Transverse colon (tissue), 4 donors: Measurements from ENCODE around the gene ARAP2. TPM values are rescaled to one million over a fixed set of nuclear protein-coding genes. Genes with fewer than 3 reads are reported as not detected.

Experiments
- DNase-seq: peaks from one replicate; pipeline ENCODE4 v3.0.0-alpha.2; 2019
- H3K27ac ChIP-seq, 4 donors: fragments of 200-600 bp; sonication (generic); 2 replicates each; pipeline ENCODE4 v1.5.1; 2016 to 2018; ENCODE audit warnings: inconsistent platforms in 4 of 4
- H3K27me3 ChIP-seq: fragments of 200-600 bp; sonication (generic); 2 replicates; pipeline ENCODE4 v1.5.1; 2017; ENCODE audit warnings: inconsistent platforms
- H3K36me3 ChIP-seq, 4 donors: fragments of 200-600 bp; sonication (generic); 2 replicates each; pipeline ENCODE4 v1.5.1; 2017 to 2019; ENCODE audit warnings: inconsistent platforms in 4 of 4
- H3K4me1 ChIP-seq, 4 donors: fragments of 200-600 bp; sonication (generic); 2 replicates each; pipeline ENCODE4 v1.5.1; 2017 to 2020; ENCODE audit warnings: inconsistent platforms in 4 of 4
- H3K4me3 ChIP-seq, 4 donors: fragments of 200-600 bp; sonication (generic); 1 replicate in 1 of 4; 2 replicates in 3 of 4; pipeline versions ENCODE4 v1.5.1 to v1.6.1; 2017 to 2019; ENCODE audit warnings: inconsistent platforms in 4 of 4
- H3K9me3 ChIP-seq, 2 donors: fragments of 200-600 bp; sonication (generic); 2 replicates each; pipeline ENCODE4 v1.5.1; 2017 to 2019; ENCODE audit warnings: inconsistent platforms in 2 of 2
- CTCF ChIP-seq, 5 experiments: fragments of 200-600 bp in 3 of 5; fragments of 450-650 bp in 2 of 5; sonication (generic) in 3 of 5; IDR thresholded peaks; 1 replicate in 2 of 5; 2 replicates in 3 of 5; pipeline ENCODE4 v1.5.1; 2016 to 2017; ENCODE audit warnings: antibody characterized with exemption in 5 of 5, inconsistent platforms in 3 of 5, mild to moderate bottlenecking in 2 of 5, moderate library complexity in 1 of 5
- EP300 ChIP-seq: sonication (generic); formaldehyde crosslinking; IDR thresholded peaks from one replicate; pipeline ENCODE4 v1.6.1; 2017; ENCODE audit warnings: antibody characterized with exemption, low read depth
- POLR2A ChIP-seq: fragments of 450-650 bp; IDR thresholded peaks from one replicate; pipeline ENCODE4 v1.6.1; 2016; ENCODE audit warnings: antibody characterized with exemption, mild to moderate bottlenecking, moderate library complexity
- POLR2AphosphoS5 ChIP-seq, 3 donors: sonication (generic); formaldehyde crosslinking; IDR thresholded peaks; one replicate each; pipeline ENCODE4 v1.6.1; 2016; ENCODE audit warnings: antibody characterized with exemption in 3 of 3
- WGBS, 2 donors: methylation state at CpG; one replicate each; pipeline ENCODE4 v1.1.5; 2018; ENCODE audit warnings: low coverage in 1 of 2; 5-methylcytosine and 5-hydroxymethylcytosine counted together
- in situ Hi-C, 4 donors: fragments of 200-750 bp; cut with MboI; loops; one replicate each; pipeline versions ENCODE4 v1.15.0 to v1.15.1; 2017; ENCODE audit warnings: low sequenced_read_pairs in 3 of 4, low pct_ligation_motif_present in 1 of 4, low pct_unique_long_range_greater_than_20kb in 1 of 4
- intact Hi-C: fragments of 100-400 bp; cut with DNase I; formaldehyde crosslinking; loops from one replicate; pipeline ENCODE4 v1.15.1; 2023; ENCODE audit warnings: low total_unique reads
- total RNA-seq, 4 donors: library from RNA; depleted of rRNA; stranded (reverse); fragments of >200 nt; gene quantifications; one replicate each; pipeline ENCODE4 v1.1.0, GENCODE V29; 2016

ARAP2 gene
- total RNA-seq, 4 donors from 2014 or later = 42.3 to 108 (median 50.3) TPM

- in situ Hi-C loops = no loop called here
- intact Hi-C loops = no loop called here
- TF ChIP-seq POLR2AphosphoS5 (IDR thresholded peaks at IDR 0.05) = no peak
- no peak for TF ChIP-seq CTCF (IDR thresholded peaks at IDR 0.05)
- Histone ChIP-seq H3K4me1 (peaks cover 0 to 3% (median 0%) of the 10 kb centered on the region in 4 donors), H3K4me3 (no peak overlapping the region), H3K27me3 (no peaks in the 10 kb centered on the region), H3K36me3 (no peaks in the 10 kb centered on the region), H3K27ac (no peak overlapping the region), H3K9me3 (no peaks in the 10 kb centered on the region)
- no peak for DNase-seq
- 97% methylated on average over 5 of the region's 5 CpGs; no CpG with 5 or more reads in 1 of the 2 donors for WGBS, 2 donors
These were observed 46.8 kb downstream of the ARAP2 start for GRCh38 chr4:36197501-36197900.

- Histone ChIP-seq H3K4me1 (peaks cover 0 to 3% (median 0%) of the 10 kb centered on the region in 4 donors), H3K36me3 (no peaks in the 10 kb centered on the region), H3K27ac (no peak overlapping the region), H3K4me3 (no peak overlapping the region), H3K27me3 (no peaks in the 10 kb centered on the region), H3K9me3 (no peaks in the 10 kb centered on the region)
- in situ Hi-C loops = no loop called here
- TF ChIP-seq POLR2AphosphoS5 (IDR thresholded peaks at IDR 0.05) (no peak), CTCF (IDR thresholded peaks at IDR 0.05) (no peak), EP300 (no peak), POLR2A (no peak)
- 84 to 85% methylated on average over 6 to 7 of the region's 7 CpGs for WGBS, 2 donors
- intact Hi-C loops = no loop called here
- DNase-seq = no peak
These were observed 48.0 kb downstream of the ARAP2 start for GRCh38 chr4:36196145-36196913.

GRCh38 chr4:36192922-36193321, 51.4 kb downstream of the ARAP2 start:
- H3K9me3 ChIP-seq = no peaks in the 10 kb centered on the region
- no peak overlapping the region for H3K4me3 ChIP-seq
- H3K27ac ChIP-seq = no peak overlapping the region
- no peak for DNase-seq
- H3K36me3 ChIP-seq = no peaks in the 10 kb centered on the region
- no peaks in the 10 kb centered on the region for H3K27me3 ChIP-seq
- in situ Hi-C loops (no loop called here), intact Hi-C loops (no loop called here)
- WGBS, 2 donors = 92 to 94% methylated on average over 1 of the region's 1 CpG
- TF ChIP-seq EP300 (no peak), CTCF (IDR thresholded peaks at IDR 0.05) (no peak), POLR2AphosphoS5 (IDR thresholded peaks at IDR 0.05) (no peak), POLR2A (no peak)
- no peaks in the 10 kb centered on the region for H3K4me1 ChIP-seq

DNA sequence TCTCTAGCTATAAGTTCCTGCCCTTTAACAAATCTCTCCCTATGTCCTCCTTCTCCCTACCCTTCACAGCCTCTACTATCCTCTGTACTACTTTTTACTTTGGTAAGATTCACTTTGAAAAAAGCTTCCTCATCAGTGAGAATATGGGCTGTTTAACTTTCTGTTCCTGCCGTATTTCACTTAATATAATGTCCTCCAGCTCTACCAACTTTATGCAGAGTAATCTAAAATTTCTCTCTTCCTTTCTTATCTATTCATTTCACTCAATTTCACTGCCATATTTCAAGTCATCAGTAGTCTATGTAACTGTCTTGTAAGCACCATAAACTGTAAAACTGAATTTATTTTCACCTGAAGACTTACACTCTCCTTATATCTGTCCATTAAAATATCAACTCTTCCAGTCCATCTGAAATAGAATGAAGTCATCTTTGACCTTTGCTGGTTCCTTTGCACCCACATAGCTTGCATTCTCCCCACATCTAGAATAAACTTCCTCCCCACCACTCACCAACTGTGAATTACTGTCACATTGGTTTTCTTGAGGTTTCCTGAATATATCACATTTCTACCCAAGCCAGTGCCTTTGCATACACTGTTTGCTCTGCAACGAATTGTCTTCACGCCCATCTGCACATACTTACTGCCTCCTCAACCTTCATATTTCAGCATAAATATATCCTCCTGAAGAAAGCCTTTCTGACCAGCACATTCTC, 54.6 kb downstream of the ARAP2 start:
- no peaks in the 10 kb centered on the region for H3K9me3 ChIP-seq
- H3K27me3 ChIP-seq = no peaks in the 10 kb centered on the region
- no peak overlapping the region for H3K27ac ChIP-seq
- WGBS, 2 donors = 39 to 62% methylated on average over 3 of the region's 3 CpGs
- H3K36me3 ChIP-seq = peaks cover 0 to 7% (median 3%) of the 10 kb centered on the region in 4 donors
- H3K4me3 ChIP-seq = no peak overlapping the region
- DNase-seq = no peak
- in situ Hi-C loops (no loop called here), intact Hi-C loops (no loop called here)
- no peaks in the 10 kb centered on the region for H3K4me1 ChIP-seq
- TF ChIP-seq EP300 (no peak), POLR2A (no peak), CTCF (IDR thresholded peaks at IDR 0.05) (no peak), POLR2AphosphoS5 (IDR thresholded peaks at IDR 0.05) (no peak)
